Measurements from ENCODE around the gene PTRH2. TPM values are rescaled to one million over a fixed set of nuclear protein-coding genes. Genes with fewer than 3 reads are reported as not detected.

The PTRH2 gene
- total RNA-seq, 1 experiment from 2014 or later, result 32.6 TPM

- H3K9me3 Mint-ChIP-seq, result no peaks in the 10 kb centered on the region
- peaks cover 3% of the 10 kb centered on the region for H3K4me1 Mint-ChIP-seq
- ATAC-seq, result no peak
- no peak overlapping the region for H3K4me3 Mint-ChIP-seq
- no peak for DNase-seq (ENCODE audit: low spot score)
- H3K27me3 Mint-ChIP-seq (ENCODE audit: low read depth), result no peaks in the 10 kb centered on the region
- no peak for TF ChIP-seq CREM (CRISPR knock-in tag; IDR thresholded peaks at IDR 0.05)
- H3K36me3 Mint-ChIP-seq, result no peaks in the 10 kb centered on the region
- ChIA-PET CTCF (interaction anchor here (0.6 to 4.5 kb wide), 12 partner anchors 19 to 212 kb away, joined by 3 to 24 read pairs (median 4); partner anchors contain the start of gene RNFT1), POLR2A (no interaction called here)
- no peak overlapping the region for H3K27ac Mint-ChIP-seq
Observed at GRCh38 chr17:59752446-59752845, 45.2 kb upstream of the PTRH2 start.

GRCh38 chr17:59751955-59752413 is 44.8 kb upstream of the PTRH2 start:
- DNase-seq (ENCODE audit: low spot score) (no peak), ATAC-seq (no peak)
- ChIA-PET CTCF (interaction anchor here (0.6 to 4.5 kb wide), 10 partner anchors 19 to 213 kb away, joined by 3 to 24 read pairs (median 4); partner anchors contain the start of gene RNFT1), POLR2A (interaction anchor here (0.6 kb wide), 1 partner anchor 34 kb away, joined by 3 read pairs; no protein-coding TSS in a partner anchor)
- TF ChIP-seq ZNF263 (CRISPR knock-in tag; IDR thresholded peaks at IDR 0.05; ENCODE audit: low read depth), result no peak
- no peak for TF ChIP-seq TCF7 (CRISPR knock-in tag; IDR thresholded peaks at IDR 0.05; ENCODE audit: low read depth)
- TF ChIP-seq ZNF532 (CRISPR knock-in tag; IDR thresholded peaks at IDR 0.05; ENCODE audit: borderline replicate concordance), result no peak
- no peak for TF ChIP-seq ZBTB43 (CRISPR knock-in tag; IDR thresholded peaks at IDR 0.05)
- no peak for TF ChIP-seq MXD4 (CRISPR knock-in tag; IDR thresholded peaks at IDR 0.05; ENCODE audit: borderline replicate concordance)
- TF ChIP-seq ETV6 (CRISPR knock-in tag; IDR thresholded peaks at IDR 0.05), result no peak
- TF ChIP-seq ZNF423 (CRISPR knock-in tag; IDR thresholded peaks at IDR 0.05), result no peak
- TF ChIP-seq AFF4 (CRISPR knock-in tag; IDR thresholded peaks at IDR 0.05; ENCODE audit: borderline replicate concordance), result no peak
- TF ChIP-seq ZNF512 (CRISPR knock-in tag; IDR thresholded peaks at IDR 0.05; ENCODE audit: borderline replicate concordance), result no peak
- TF ChIP-seq ZMAT4 (CRISPR knock-in tag; IDR thresholded peaks at IDR 0.05), result no peak
- TF ChIP-seq E2F4 (CRISPR knock-in tag; IDR thresholded peaks at IDR 0.05; ENCODE audit: borderline replicate concordance, low read depth), result no peak
- Mint-ChIP-seq H3K27ac (no peak overlapping the region), H3K4me3 (no peak overlapping the region), H3K4me1 (peaks cover 3% of the 10 kb centered on the region), H3K27me3 (ENCODE audit: low read depth) (no peaks in the 10 kb centered on the region), H3K36me3 (no peaks in the 10 kb centered on the region), H3K9me3 (no peaks in the 10 kb centered on the region)

Data from WTC11 (cell line).